Measurements from ENCODE around the gene GET4.

- TF ChIP-seq USF2 (IDR thresholded peaks at IDR 0.05; ENCODE audit: borderline replicate concordance, low read depth, low read length) (no peak), FOXJ3 (CRISPR knock-in tag; IDR thresholded peaks at IDR 0.05) (no peak), FOSL2 (IDR thresholded peaks at IDR 0.05; ENCODE audit: borderline replicate concordance, low read depth) (no peak), CHD2 (IDR thresholded peaks at IDR 0.05; ENCODE audit: low read length, partially characterized antibody) (no peak), TCF12 (IDR thresholded peaks at IDR 0.05) (no peak), RCOR1 (IDR thresholded peaks at IDR 0.05; ENCODE audit: low read length) (no peak), TAF1 (IDR thresholded peaks at IDR 0.05; ENCODE audit: borderline replicate concordance, low read depth, low read length) (no peak), REST (IDR thresholded peaks at IDR 0.05; ENCODE audit: low read depth, low read length) (no peak)
- TF ChIP-seq, protein P1, sequence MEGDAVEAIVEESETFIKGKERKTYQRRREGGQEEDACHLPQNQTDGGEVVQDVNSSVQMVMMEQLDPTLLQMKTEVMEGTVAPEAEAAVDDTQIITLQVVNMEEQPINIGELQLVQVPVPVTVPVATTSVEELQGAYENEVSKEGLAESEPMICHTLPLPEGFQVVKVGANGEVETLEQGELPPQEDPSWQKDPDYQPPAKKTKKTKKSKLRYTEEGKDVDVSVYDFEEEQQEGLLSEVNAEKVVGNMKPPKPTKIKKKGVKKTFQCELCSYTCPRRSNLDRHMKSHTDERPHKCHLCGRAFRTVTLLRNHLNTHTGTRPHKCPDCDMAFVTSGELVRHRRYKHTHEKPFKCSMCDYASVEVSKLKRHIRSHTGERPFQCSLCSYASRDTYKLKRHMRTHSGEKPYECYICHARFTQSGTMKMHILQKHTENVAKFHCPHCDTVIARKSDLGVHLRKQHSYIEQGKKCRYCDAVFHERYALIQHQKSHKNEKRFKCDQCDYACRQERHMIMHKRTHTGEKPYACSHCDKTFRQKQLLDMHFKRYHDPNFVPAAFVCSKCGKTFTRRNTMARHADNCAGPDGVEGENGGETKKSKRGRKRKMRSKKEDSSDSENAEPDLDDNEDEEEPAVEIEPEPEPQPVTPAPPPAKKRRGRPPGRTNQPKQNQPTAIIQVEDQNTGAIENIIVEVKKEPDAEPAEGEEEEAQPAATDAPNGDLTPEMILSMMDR (IDR thresholded peaks at IDR 0.05) = no peak
These were observed 46.3 kb upstream of the GET4 start for GRCh38 chr7:830069-830468.
